Astrocyte of the cerebellum (primary cell): ENCODE data around the gene LIPG.

ENCODE experiments used
- DNase-seq: peaks from one replicate; pipeline ENCODE4 v3.0.0-alpha.2; 2011; ENCODE audit warnings: low read depth
- H3K4me3 ChIP-seq: 2 replicates; pipeline ENCODE4 v1.5.1; 2011; ENCODE audit warnings: mild to moderate bottlenecking, low read depth, low read length, moderate library complexity
- CTCF ChIP-seq: IDR thresholded peaks from 2 replicates; pipeline ENCODE4 v1.5.1; 2012; ENCODE audit warnings: low read length, low read depth, moderate library complexity, mild to moderate bottlenecking; ENCODE audit errors: missing control alignments
- in situ Hi-C: cut with HindIII; loops from 2 replicates; pipeline ENCODE4 v1.10.0; 2017; ENCODE audit warnings: low sequenced_read_pairs

LIPG gene

GRCh38 chr18:49640741-49641140 lies 78.9 kb downstream of the LIPG start:
- no peak for TF ChIP-seq CTCF
- in situ Hi-C loops, result no loop called here
- DNase-seq, result no peak
- H3K4me3 ChIP-seq, result no peak overlapping the region

DNA sequence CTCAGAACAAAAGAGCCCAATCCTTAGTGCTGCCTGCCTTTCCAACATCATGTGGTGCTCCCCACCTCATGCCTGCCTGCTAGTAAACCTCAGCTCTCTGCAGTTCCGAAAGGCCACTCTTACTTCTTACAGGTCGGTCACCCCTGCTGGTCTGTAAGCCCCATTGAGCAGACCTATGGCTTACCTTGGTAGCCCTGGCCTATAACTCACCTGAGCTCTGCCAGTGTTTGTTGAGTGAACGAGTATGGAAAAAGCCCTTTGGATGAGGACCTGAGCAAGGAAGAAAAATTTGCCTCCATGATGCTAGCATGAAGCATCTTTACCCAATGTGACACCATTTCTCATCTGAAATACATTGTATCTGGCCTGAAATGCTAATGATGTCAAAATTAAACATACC lies 83.3 kb downstream of the LIPG start:
- H3K4me3 ChIP-seq, result no peak overlapping the region
- in situ Hi-C loops, result no loop called here
- no peak for DNase-seq
- TF ChIP-seq CTCF, result no peak

DNA sequence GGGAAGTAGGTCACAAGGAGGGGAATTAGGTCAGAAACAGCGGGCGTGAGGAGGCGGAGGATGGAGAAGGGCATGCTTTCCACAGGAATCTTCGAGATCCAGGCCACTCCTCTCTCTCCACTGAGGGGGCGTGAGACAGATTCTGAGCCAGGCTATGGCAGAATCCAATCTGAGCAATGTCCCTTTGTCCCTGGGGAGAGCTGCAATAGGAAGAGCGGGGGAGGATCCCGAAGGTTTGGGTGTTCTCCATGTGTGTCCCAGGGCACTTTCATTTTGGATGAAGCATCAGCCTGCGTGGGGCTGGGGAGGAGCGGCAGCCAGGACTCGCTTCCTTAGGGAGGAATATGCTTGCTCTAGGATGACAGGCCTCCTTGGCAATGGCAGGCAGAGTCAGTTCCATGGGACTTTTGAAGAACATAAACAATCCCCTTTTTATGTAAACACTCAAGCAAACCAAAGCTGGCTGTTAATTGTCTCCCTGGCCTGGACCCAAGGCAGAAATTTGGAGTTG lies 84.0 kb downstream of the LIPG start:
- no peak for DNase-seq
- in situ Hi-C loops, result no loop called here

GRCh38 chr18:49646873-49647272 lies 85.0 kb downstream of the LIPG start:
- no peak for TF ChIP-seq CTCF
- DNase-seq, result no peak
- in situ Hi-C loops, result no loop called here
- no peak overlapping the region for H3K4me3 ChIP-seq

More for the DNA sequence above, 84.0 kb downstream of the LIPG start:
- no peak for TF ChIP-seq CTCF
- H3K4me3 ChIP-seq, result no peak overlapping the region

DNA sequence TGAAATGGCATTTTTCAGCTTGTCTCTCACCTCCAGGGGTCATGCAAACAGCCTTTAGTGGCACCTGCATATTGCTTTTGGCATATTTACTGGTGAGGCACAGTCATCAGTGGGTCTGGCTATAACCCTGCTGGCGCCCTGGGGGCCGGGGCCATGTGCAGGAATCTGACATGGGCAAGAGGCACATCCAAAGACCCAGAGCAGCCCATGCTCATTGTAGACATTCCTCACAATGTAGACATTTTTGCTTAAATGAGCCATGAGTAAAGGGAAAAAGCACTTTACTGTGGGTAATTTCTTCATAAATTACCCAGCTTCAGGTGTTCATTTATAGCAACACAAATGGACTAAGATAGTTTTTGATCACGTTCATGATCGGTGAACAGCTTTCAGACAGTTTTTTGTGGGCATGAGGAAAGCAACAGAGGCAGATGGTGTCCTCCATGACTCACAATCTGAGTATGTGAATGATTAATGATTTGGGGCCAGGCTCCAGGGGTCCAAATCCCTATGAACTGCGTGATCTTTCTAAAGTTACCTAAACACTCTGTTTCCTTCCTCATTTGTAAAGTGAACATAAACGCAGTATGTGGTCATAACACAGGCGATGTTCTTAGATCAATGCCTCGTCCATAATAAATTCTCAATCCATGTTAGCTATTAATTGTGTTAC lies 85.8 kb downstream of the LIPG start:
- no peak overlapping the region for H3K4me3 ChIP-seq
- DNase-seq, result no peak
- TF ChIP-seq CTCF, result no peak
- in situ Hi-C loops, result no loop called here

DNA sequence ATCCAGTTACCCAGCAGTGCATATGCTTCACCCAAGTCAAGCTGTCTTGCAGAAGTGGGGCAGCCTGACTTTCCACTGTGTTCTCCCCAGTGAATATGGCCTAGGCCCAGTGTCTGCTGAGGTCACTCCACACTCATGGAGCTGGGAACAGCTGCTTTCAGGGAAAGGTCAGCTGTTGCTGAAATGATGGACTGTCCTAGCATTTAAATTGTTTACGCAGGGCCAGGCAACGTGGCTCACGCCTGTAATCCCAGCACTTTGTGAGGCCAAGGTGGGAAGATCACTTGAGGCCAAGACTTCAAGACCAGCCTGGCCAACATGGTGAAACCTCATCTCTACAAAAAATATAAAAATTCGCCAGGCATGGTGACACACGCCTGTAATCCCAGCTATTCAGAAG lies 86.5 kb downstream of the LIPG start:
- in situ Hi-C loops, result no loop called here
- DNase-seq, result no peak
- TF ChIP-seq CTCF, result no peak
- H3K4me3 ChIP-seq, result no peak overlapping the region
